Uterus (tissue), 2 donors: ENCODE results near the gene RBM14.

Experiments
- CTCF ChIP-seq, 4 experiments: fragments of 200-600 bp in 2 of 4; fragments of 450-650 bp in 2 of 4; sonication (generic) in 2 of 4; IDR thresholded peaks; one replicate each; pipeline ENCODE4 v1.5.1; 2016 to 2019; ENCODE audit warnings: antibody characterized with exemption in 4 of 4, mild to moderate bottlenecking in 2 of 4, moderate library complexity in 1 of 4
- POLR2A ChIP-seq, 2 donors: fragments of 450-650 bp; IDR thresholded peaks; one replicate each; pipeline ENCODE4 v1.6.1; 2016; ENCODE audit warnings: antibody characterized with exemption in 2 of 2, mild to moderate bottlenecking in 1 of 2, moderate library complexity in 1 of 2

DNA sequence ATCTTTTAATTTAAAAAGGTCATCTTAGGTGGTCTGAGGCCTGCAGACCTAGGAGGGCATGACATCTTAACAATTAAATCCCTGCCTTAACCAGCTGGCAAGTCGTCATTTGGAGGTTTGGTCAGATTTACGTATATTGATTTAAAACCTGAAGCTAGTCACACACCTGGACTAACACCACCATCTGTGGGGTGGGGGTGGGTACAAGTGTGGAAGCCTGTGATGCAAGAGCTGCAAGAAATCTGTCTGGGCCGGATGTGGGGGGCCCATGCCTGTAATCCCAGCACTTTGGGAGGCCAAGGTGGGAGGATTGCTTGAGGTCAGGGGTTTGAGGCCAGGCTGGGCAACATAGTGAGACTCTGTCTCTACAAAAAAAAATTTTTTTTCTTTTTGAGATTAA is 35.2 kb upstream of the RBM14 start:
- TF ChIP-seq CTCF (IDR thresholded peaks at IDR 0.05) (no peak), POLR2A (IDR thresholded peaks at IDR 0.05) (no peak)
